CD4-positive, alpha-beta T cell treated with Interleukin-17A for 4 hours (primary cell): Measurements from ENCODE around the gene TAF9B.
"Not testable (repeated sequence)": the region's sequence is repeated elsewhere in the genome, so short reads cannot be mapped to it uniquely, and the experiment has no call there.

Experiments
- DNase-seq: peaks from one replicate; pipeline ENCODE4 v3.0.0-alpha.2; 2020; ENCODE audit warnings: mixed read lengths

The TAF9B gene

GRCh38 chrX:78139160-78140123 lies at the start of gene TAF9B:
Gene TAF9B (minus strand): TSS chrX:78139650. CDS start chrX:78139611, 39 bp downstream.
- peak; percentile 87 for DNase-seq

GRCh38 chrX:78182881-78183280 lies 43.4 kb upstream of the TAF9B start:
- DNase-seq = no peak

- no peak for DNase-seq
These were observed 41.9 kb upstream of the TAF9B start for GRCh38 chrX:78181307-78181706.

- no peak for DNase-seq
These were observed 28.6 kb upstream of the TAF9B start for GRCh38 chrX:78168065-78168464.

- DNase-seq = no peak
These were observed 26.0 kb upstream of the TAF9B start for GRCh38 chrX:78165425-78165824.

GRCh38 chrX:78163175-78163574 lies 23.7 kb upstream of the TAF9B start:
- DNase-seq = not testable (repeated sequence)

GRCh38 chrX:78160711-78161110 lies 21.3 kb upstream of the TAF9B start:
- DNase-seq = not testable (repeated sequence)

- DNase-seq = not testable (repeated sequence)
These were observed 18.4 kb upstream of the TAF9B start for GRCh38 chrX:78157846-78158245.

GRCh38 chrX:78157373-78157772 lies 17.9 kb upstream of the TAF9B start:
- DNase-seq = peak; percentile 13

GRCh38 chrX:78147002-78147540 lies 7.6 kb upstream of the TAF9B start:
- not testable (repeated sequence) for DNase-seq

GRCh38 chrX:78140206-78140605 lies 756 bp upstream of the TAF9B start:
- DNase-seq = no peak

- no peak for DNase-seq
These were observed 6.1 kb downstream of the TAF9B start for GRCh38 chrX:78133238-78133960.

GRCh38 chrX:78131117-78131516 lies 8.3 kb downstream of the TAF9B start:
- DNase-seq = no peak

- no peak for DNase-seq
These were observed 9.1 kb downstream of the TAF9B start for GRCh38 chrX:78130396-78130795.

GRCh38 chrX:78129714-78130113 lies 9.7 kb downstream of the TAF9B start:
- DNase-seq = no peak

- DNase-seq = not testable (repeated sequence)
These were observed 13.7 kb downstream of the TAF9B start for GRCh38 chrX:78125781-78126180.

GRCh38 chrX:78125148-78125547 lies 14.3 kb downstream of the TAF9B start:
- DNase-seq = no peak

- DNase-seq = no peak
These were observed 15.1 kb downstream of the TAF9B start for GRCh38 chrX:78124307-78124706.

GRCh38 chrX:78123190-78123589 lies 16.3 kb downstream of the TAF9B start:
- DNase-seq = peak; percentile 19

- no peak for DNase-seq
These were observed 19.8 kb downstream of the TAF9B start for GRCh38 chrX:78119521-78120227.

- no peak for DNase-seq
These were observed 20.8 kb downstream of the TAF9B start for GRCh38 chrX:78118628-78119027.

GRCh38 chrX:78116766-78117165 lies 22.7 kb downstream of the TAF9B start:
- DNase-seq = no peak

- no peak for DNase-seq
These were observed 23.1 kb downstream of the TAF9B start for GRCh38 chrX:78116365-78116764.
